HG02852 (cell line): Measurements from ENCODE around the gene KIAA0408.
"Not testable (repeated sequence)": the region's sequence is repeated elsewhere in the genome, so short reads cannot be mapped to it uniquely, and the experiment has no call there.

Source experiments
- ATAC-seq: cut with Tn5 transposase; IDR thresholded peaks from one replicate; pipeline ENCODE4 v1.9.1; 2021; ENCODE audit warnings: mild to moderate bottlenecking, moderate library complexity; ENCODE audit not compliant: unreplicated experiment

The KIAA0408 gene

DNA sequence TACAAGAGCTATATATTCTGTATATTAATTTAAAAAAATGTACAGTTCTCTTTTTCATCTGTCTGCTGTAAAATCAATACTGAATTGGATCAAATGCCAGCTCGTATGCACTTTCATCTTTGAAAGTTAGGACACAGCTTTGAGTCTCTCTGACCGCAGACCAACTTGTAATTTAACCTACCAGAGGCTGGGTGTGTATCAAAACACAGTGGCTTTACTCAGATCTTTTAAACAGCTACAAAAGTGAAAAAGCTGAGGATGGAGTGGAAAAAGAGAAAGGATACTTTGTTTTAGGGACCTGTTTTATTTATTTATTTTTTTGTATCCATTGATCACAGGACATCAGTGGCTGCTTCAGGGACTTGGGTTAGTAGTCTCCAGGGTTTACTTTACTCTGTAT, 44.1 kb downstream of the KIAA0408 start:
- ATAC-seq = no peak

DNA sequence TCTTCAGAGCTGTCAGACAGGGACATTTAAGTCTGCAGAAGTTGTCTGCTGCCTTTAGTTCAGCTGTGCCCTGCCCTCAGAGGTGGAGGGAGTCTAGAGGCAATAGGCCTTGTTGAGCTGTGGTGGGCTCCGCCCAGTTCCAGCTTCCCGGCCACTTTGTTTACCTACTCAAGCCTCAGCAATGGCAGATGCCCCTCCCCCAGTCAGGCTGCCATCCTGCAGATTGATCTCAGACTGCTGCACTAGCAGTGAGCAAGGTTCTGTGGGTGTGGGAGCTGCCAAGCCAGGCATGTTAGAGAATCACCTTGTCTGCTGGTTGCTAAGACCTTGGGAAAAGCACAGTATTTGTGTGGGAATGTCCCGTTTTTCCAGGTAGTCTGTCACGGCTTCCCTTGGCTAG, 46.1 kb downstream of the KIAA0408 start:
- ATAC-seq = not testable (repeated sequence)

DNA sequence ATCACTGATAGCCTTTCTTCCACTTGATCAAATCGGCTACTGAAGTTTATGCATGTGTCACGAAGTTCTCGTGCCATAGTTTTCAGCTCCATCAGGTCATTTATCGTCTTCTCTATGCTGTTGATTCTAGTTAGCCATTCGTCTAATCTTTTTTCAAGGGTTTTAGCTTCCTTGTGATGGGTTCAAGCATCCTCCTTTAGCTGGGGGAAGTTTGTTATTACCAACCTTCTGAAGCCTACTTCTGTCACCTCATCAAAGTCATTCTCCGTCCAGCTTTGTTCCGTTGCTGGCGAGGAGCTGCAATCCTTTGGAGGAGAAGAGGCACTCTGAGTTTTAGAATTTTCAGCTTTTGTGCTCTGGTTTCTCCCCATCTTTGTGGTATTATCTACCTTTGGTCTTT, 47.2 kb downstream of the KIAA0408 start:
- ATAC-seq = not testable (repeated sequence)
